Lower lobe of right lung (tissue), 2 donors: ENCODE results near the gene PHOSPHO1. TPM values are rescaled to one million over a fixed set of nuclear protein-coding genes. Genes with fewer than 3 reads are reported as not detected.

Source experiments
- ATAC-seq, 2 donors: fragments of 200-7000 bp; cut with Tn5 transposase; one replicate each; pipeline ENCODE4 v1.9.1; 2020 to 2022; ENCODE audit warnings: mild to moderate bottlenecking in 2 of 2, moderate library complexity in 2 of 2
- DNase-seq: peaks from one replicate; pipeline ENCODE4 v3.0.0-alpha.2; 2020
- H3K27ac ChIP-seq: fragments of 200-600 bp; one replicate; pipeline ENCODE4 v1.8.0; 2022
- H3K27me3 ChIP-seq: fragments of 200-600 bp; one replicate; pipeline ENCODE4 v1.8.0; 2022; ENCODE audit warnings: low read depth
- H3K36me3 ChIP-seq: fragments of 200-600 bp; one replicate; pipeline ENCODE4 v1.8.0; 2022; ENCODE audit warnings: mild to moderate bottlenecking
- H3K4me1 ChIP-seq: fragments of 200-600 bp; one replicate; pipeline ENCODE4 v1.8.0; 2022
- H3K4me3 ChIP-seq: fragments of 200-600 bp; one replicate; pipeline ENCODE4 v1.8.0; 2022; ENCODE audit warnings: mild to moderate bottlenecking
- H3K9me3 ChIP-seq: fragments of 200-600 bp; one replicate; pipeline ENCODE4 v1.8.0; 2022
- CTCF ChIP-seq: fragments of 200-600 bp; IDR thresholded peaks from one replicate; pipeline ENCODE4 v1.8.0; 2022; ENCODE audit warnings: antibody characterized with exemption, mild to moderate bottlenecking
- intact Hi-C: fragments of 100-400 bp; cut with DNase I; formaldehyde crosslinking; loops from one replicate; pipeline ENCODE4 v1.11.0; 2022
- total RNA-seq: library from RNA; stranded (reverse); fragmentation: NEBNext Ultra II Directional; extraction: Animal tissue kit (Norgen Biotek cat#: 25700); gene quantifications from one replicate; pipeline ENCODE4 v1.2.1, GENCODE V29; 2021
- donor health status: DM: no; HTN: yes; CAD: no; lungs with severe emphysema.

The PHOSPHO1 gene
- total RNA-seq, 1 donor from 2014 or later: 1.9 TPM

GRCh38 chr17:49241692-49242397, 11.3 kb upstream of the PHOSPHO1 start:
- Histone ChIP-seq H3K27ac (no peak overlapping the region), H3K4me1 (no peaks in the 10 kb centered on the region), H3K27me3 (no peaks in the 10 kb centered on the region), H3K36me3 (no peaks in the 10 kb centered on the region), H3K4me3 (no peak overlapping the region), H3K9me3 (no peaks in the 10 kb centered on the region)
- no peak for ATAC-seq
- no peak for TF ChIP-seq CTCF
- DNase-seq: no peak
- intact Hi-C loops: no loop called here

- DNase-seq: no peak
- no peak for ATAC-seq
- Histone ChIP-seq H3K9me3 (no peaks in the 10 kb centered on the region), H3K4me1 (no peaks in the 10 kb centered on the region), H3K27ac (no peak overlapping the region), H3K36me3 (no peaks in the 10 kb centered on the region), H3K27me3 (no peaks in the 10 kb centered on the region), H3K4me3 (no peak overlapping the region)
- intact Hi-C loops: no loop called here
- no peak for TF ChIP-seq CTCF
Observed at GRCh38 chr17:49241040-49241439, 10.5 kb upstream of the PHOSPHO1 start.

- Histone ChIP-seq H3K4me1 (no peaks in the 10 kb centered on the region), H3K27ac (no peak overlapping the region), H3K4me3 (no peak overlapping the region), H3K36me3 (no peaks in the 10 kb centered on the region), H3K9me3 (no peaks in the 10 kb centered on the region), H3K27me3 (no peaks in the 10 kb centered on the region)
- TF ChIP-seq CTCF: no peak
- intact Hi-C loops: no loop called here
- ATAC-seq (no peak), DNase-seq (no peak)
Observed at GRCh38 chr17:49240619-49241018, 10.0 kb upstream of the PHOSPHO1 start.

GRCh38 chr17:49239963-49240362, 9.4 kb upstream of the PHOSPHO1 start:
- Histone ChIP-seq H3K27me3 (no peaks in the 10 kb centered on the region), H3K4me1 (no peaks in the 10 kb centered on the region), H3K36me3 (no peaks in the 10 kb centered on the region), H3K9me3 (no peaks in the 10 kb centered on the region), H3K27ac (no peak overlapping the region), H3K4me3 (no peak overlapping the region)
- no peak for TF ChIP-seq CTCF
- DNase-seq (no peak), ATAC-seq (no peak)
- intact Hi-C loops: no loop called here

GRCh38 chr17:49235896-49236295, 5.3 kb upstream of the PHOSPHO1 start:
- no peak overlapping the region for H3K4me3 ChIP-seq
- H3K27me3 ChIP-seq: no peaks in the 10 kb centered on the region
- DNase-seq: no peak
- intact Hi-C loops: no loop called here
- no peaks in the 10 kb centered on the region for H3K36me3 ChIP-seq
- peaks cover 7% of the 10 kb centered on the region for H3K4me1 ChIP-seq
- no peaks in the 10 kb centered on the region for H3K9me3 ChIP-seq
- no peak for ATAC-seq
- no peak overlapping the region for H3K27ac ChIP-seq
- TF ChIP-seq CTCF: no peak
